Measurements from ENCODE around the gene HDGFL2.

HDGFL2 gene

GRCh38 chr19:4429771-4430171, 42.3 kb upstream of the HDGFL2 start:
- Histone ChIP-seq H3K36me3 (peaks cover 0 to 69% (median 36%) of the 10 kb centered on the region in 3 donors), H3K27me3 (no peaks in the 10 kb centered on the region), H3K4me3 (no peak overlapping the region), H3K27ac (no peak overlapping the region), H3K9me3 (no peaks in the 10 kb centered on the region), H3K4me1 (no peaks in the 10 kb centered on the region)
- DNase-seq, result no peak
- intact Hi-C loops (cut with DNase I; ENCODE audit: low total_unique reads), result no loop called here
- TF ChIP-seq CTCF (IDR thresholded peaks at IDR 0.05), result no peak

- Histone ChIP-seq H3K27me3 (no peaks in the 10 kb centered on the region), H3K36me3 (peaks cover 0 to 65% (median 36%) of the 10 kb centered on the region in 3 donors), H3K9me3 (no peaks in the 10 kb centered on the region), H3K27ac (no peak overlapping the region), H3K4me3 (no peak overlapping the region), H3K4me1 (no peaks in the 10 kb centered on the region)
- intact Hi-C loops (cut with DNase I; ENCODE audit: low total_unique reads), result no loop called here
- no peak for TF ChIP-seq CTCF (IDR thresholded peaks at IDR 0.05)
- no peak for DNase-seq
Measured at GRCh38 chr19:4430760-4431159, 41.3 kb upstream of the HDGFL2 start.

- no peak overlapping the region for H3K4me3 ChIP-seq
- H3K9me3 ChIP-seq, result no peaks in the 10 kb centered on the region
- no peak for DNase-seq
- no peaks in the 10 kb centered on the region for H3K27me3 ChIP-seq
- H3K36me3 ChIP-seq, result peaks cover 0 to 65% (median 36%) of the 10 kb centered on the region in 3 donors
- intact Hi-C loops (cut with DNase I; ENCODE audit: low total_unique reads), result no loop called here
- no peak overlapping the region for H3K27ac ChIP-seq
- TF ChIP-seq CTCF (IDR thresholded peaks at IDR 0.05), result no peak
- no peaks in the 10 kb centered on the region for H3K4me1 ChIP-seq
Measured at GRCh38 chr19:4431296-4431695, 40.8 kb upstream of the HDGFL2 start.

GRCh38 chr19:4431808-4432674, 40.1 kb upstream of the HDGFL2 start:
- no peaks in the 10 kb centered on the region for H3K4me1 ChIP-seq
- H3K9me3 ChIP-seq, result no peaks in the 10 kb centered on the region
- H3K27me3 ChIP-seq, result no peaks in the 10 kb centered on the region
- intact Hi-C loops (cut with DNase I; ENCODE audit: low total_unique reads), result no loop called here
- no peak overlapping the region for H3K4me3 ChIP-seq
- H3K27ac ChIP-seq, result no peak overlapping the region
- DNase-seq, result no peak
- peaks cover 0 to 65% (median 36%) of the 10 kb centered on the region in 3 donors for H3K36me3 ChIP-seq
- TF ChIP-seq CTCF (IDR thresholded peaks at IDR 0.05), result no peak

- TF ChIP-seq CTCF (IDR thresholded peaks at IDR 0.05), result no peak
- intact Hi-C loops (cut with DNase I; ENCODE audit: low total_unique reads), result no loop called here
- Histone ChIP-seq H3K4me3 (no peak overlapping the region), H3K27me3 (no peaks in the 10 kb centered on the region), H3K9me3 (no peaks in the 10 kb centered on the region), H3K27ac (no peak overlapping the region), H3K36me3 (peaks cover 0 to 65% (median 36%) of the 10 kb centered on the region in 3 donors), H3K4me1 (no peaks in the 10 kb centered on the region)
- DNase-seq, result no peak
Measured at GRCh38 chr19:4432918-4433506, 39.1 kb upstream of the HDGFL2 start.

All from tibial artery (tissue), 4 donors.